B cell (primary cell): Measurements from ENCODE around the gene COL5A3. TPM values are rescaled to one million over a fixed set of nuclear protein-coding genes. Genes with fewer than 3 reads are reported as not detected.
"Not testable (repeated sequence)": the region's sequence is repeated elsewhere in the genome, so short reads cannot be mapped to it uniquely, and the experiment has no call there.

Experiments used
- ATAC-seq: fragments of 200-7000 bp; cut with Tn5 transposase; one replicate; pipeline ENCODE4 v1.10.0; 2021; ENCODE audit warnings: low read depth, mild to moderate bottlenecking, moderate number of reproducible peaks, moderate library complexity
- CTCF ChIA-PET: fragments of 350-600 bp; sonication (Branson Sonifier 250); formaldehyde crosslinking; loops from one replicate; lab custom pipeline; 2021; ENCODE audit warnings: antibody characterized with exemption, inconsistent platforms; lab: Charles Lee
- POLR2A ChIA-PET: fragments of 350-600 bp; sonication (Branson Sonifier 250); formaldehyde crosslinking; loops from one replicate; lab custom pipeline; 2021; ENCODE audit warnings: antibody characterized with exemption; lab: Charles Lee
- DNase-seq: peaks from one replicate; pipeline ENCODE4 v3.0.0; 2013
- H2AFZ ChIP-seq: 2 replicates; pipeline ENCODE4 v1.6.1; 2012; ENCODE audit warnings: mild to moderate bottlenecking, low read depth, low read length; ENCODE audit not compliant: insufficient read depth, poor library complexity, severe bottlenecking
- H3K27ac ChIP-seq, 2 donors: 1 replicate in 1 of 2; 2 replicates in 1 of 2; pipeline ENCODE4 v1.5.1; 2012 to 2013; ENCODE audit warnings: low read length in 2 of 2, mild to moderate bottlenecking in 2 of 2, moderate library complexity in 1 of 2
- H3K27me3 ChIP-seq, 4 experiments: fragments of 200-600 bp in 1 of 4; sonication (generic) in 1 of 4; replicated peaks in 1 of 4; 1 replicate in 2 of 4; 2 replicates in 2 of 4; pipeline versions ENCODE4 v1.6.1 to v1.7.0; 2013 to 2016; ENCODE audit warnings: low read length in 3 of 4, mild to moderate bottlenecking in 2 of 4, mixed read lengths in 1 of 4, moderate library complexity in 1 of 4; ENCODE audit not compliant: insufficient read depth in 4 of 4, control insufficient read depth in 3 of 4; ENCODE audit errors: control extremely low read depth in 1 of 4
- H3K36me3 ChIP-seq, 2 experiments: replicated peaks in 1 of 2; 1 replicate in 1 of 2; 2 replicates in 1 of 2; pipeline versions ENCODE4 v1.6.1 to v1.7.1; 2013; ENCODE audit warnings: low read length in 1 of 2; ENCODE audit not compliant: insufficient read depth in 2 of 2, control insufficient read depth in 1 of 2; ENCODE audit errors: control extremely low read depth in 1 of 2, extremely low read depth in 1 of 2
- H3K4me1 ChIP-seq, 2 donors: fragments of 200-600 bp in 1 of 2; sonication (generic) in 1 of 2; 1 replicate in 1 of 2; 2 replicates in 1 of 2; pipeline versions ENCODE4 v1.5.1 to v1.6.1; 2013 to 2017; ENCODE audit warnings: low read length in 2 of 2; ENCODE audit not compliant: control insufficient read depth in 2 of 2, insufficient read depth in 2 of 2
- H3K4me2 ChIP-seq: replicated peaks from 2 replicates; pipeline ENCODE3; 2012; ENCODE audit warnings: mild to moderate bottlenecking, low read depth, low read length; ENCODE audit not compliant: poor library complexity, severe bottlenecking
- H3K4me3 ChIP-seq, 5 experiments: fragments of 200-600 bp in 1 of 5; sonication (generic) in 1 of 5; 1 replicate in 3 of 5; 2 replicates in 2 of 5; pipeline versions ENCODE4 v1.5.1 to v1.7.0; 2011 to 2016; ENCODE audit warnings: low read length in 4 of 5, mild to moderate bottlenecking in 4 of 5, low read depth in 2 of 5, control low read depth in 1 of 5, moderate library complexity in 1 of 5; ENCODE audit not compliant: insufficient read depth in 1 of 5; ENCODE audit errors: control extremely low read depth in 1 of 5, extremely low read depth in 1 of 5
- H3K79me2 ChIP-seq: fragments of 200-600 bp; sonication (generic); one replicate; pipeline ENCODE4 v1.6.0; 2016; ENCODE audit warnings: low read length; ENCODE audit not compliant: control insufficient read depth, insufficient read depth
- H3K9ac ChIP-seq: fragments of 200-600 bp; sonication (generic); 2 replicates; pipeline ENCODE4 v1.6.1; 2017; ENCODE audit warnings: mild to moderate bottlenecking, low read length, moderate library complexity
- H3K9me3 ChIP-seq, 3 donors: one replicate each; pipeline versions ENCODE4 v1.6.1 to v1.7.1; 2013; ENCODE audit warnings: low read length in 2 of 3; ENCODE audit not compliant: control insufficient read depth in 2 of 3, insufficient read depth in 1 of 3; ENCODE audit errors: control extremely low read depth in 1 of 3
- H4K20me1 ChIP-seq: 2 replicates; pipeline ENCODE4 v1.6.0; 2012; ENCODE audit warnings: mild to moderate bottlenecking, low read length; ENCODE audit not compliant: insufficient read depth, control insufficient read depth, poor library complexity, severe bottlenecking
- H3K27ac Mint-ChIP-seq: one replicate; pipeline ENCODE4 v1.8.0; 2021; ENCODE audit warnings: mixed read lengths
- H3K27me3 Mint-ChIP-seq: one replicate; pipeline ENCODE4 v1.8.0; 2021; ENCODE audit warnings: mixed read lengths
- H3K4me1 Mint-ChIP-seq: one replicate; pipeline ENCODE4 v1.8.0; 2021; ENCODE audit warnings: mixed read lengths
- H3K4me3 Mint-ChIP-seq: one replicate; pipeline ENCODE4 v1.8.0; 2021; ENCODE audit warnings: mixed read lengths
- H3K9me3 Mint-ChIP-seq: one replicate; pipeline ENCODE4 v1.8.0; 2022; ENCODE audit warnings: mixed read lengths; ENCODE audit not compliant: insufficient read depth
- EZH2 ChIP-seq: IDR thresholded peaks from 2 replicates; pipeline ENCODE4 v1.6.1; 2012; ENCODE audit warnings: borderline replicate concordance, low read depth, mild to moderate bottlenecking, moderate library complexity, low read length; ENCODE audit not compliant: insufficient read depth, poor library complexity, severe bottlenecking
- WGBS: methylation state at CpG from one replicate; pipeline ENCODE4 v1.1.5; 2013; ENCODE audit warnings: missing lambda C conversion rate; ENCODE audit not compliant: insufficient coverage; 5-methylcytosine and 5-hydroxymethylcytosine counted together
- intact Hi-C: fragments of 100-400 bp; cut with micrococcal nuclease; formaldehyde crosslinking; loops from one replicate; pipeline ENCODE4 v1.10.0; 2022
- polyA plus RNA-seq: library from polyadenylated mRNA; depleted of rRNA; stranded (reverse); fragments of >200 nt; gene quantifications from 2 replicates; pipeline ENCODE4 v1.2.3, GENCODE V29; 2012
- total RNA-seq, 2 donors: library from RNA; stranded (reverse); fragments of 120-200 nt in 1 of 2; gene quantifications; 1 replicate in 1 of 2; 2 replicates in 1 of 2; pipeline versions ENCODE4 v1.2.3 to v1.2.4, GENCODE V29; 2013 to 2022
- TF ChIP-seq, protein P1 (sequence below): fragments of 200-600 bp; IDR thresholded peaks from one replicate; pipeline ENCODE4 v1.8.0; 2022; ENCODE audit warnings: antibody characterized with exemption, mild to moderate bottlenecking

Gene COL5A3
- total and polyA plus RNA-seq, 2 donors (not counting 1 experiment from before 2014, with no cell fraction given): 0.01 TPM; not detected in 1

GRCh38 chr19:9931629-9932028 is 78.7 kb downstream of the COL5A3 start:
- Mint-ChIP-seq H3K27ac (no peak overlapping the region), H3K27me3 (peaks cover 44% of the 10 kb centered on the region), H3K4me1 (peaks cover 23% of the 10 kb centered on the region), H3K4me3 (no peak overlapping the region), H3K9me3 (no peaks in the 10 kb centered on the region)
- Histone ChIP-seq H3K4me2 (no peak overlapping the region), H3K9ac (no peak overlapping the region), H3K4me1 (peaks cover 16 to 24% of the 10 kb centered on the region in 2 donors), H3K27ac (no peak overlapping the region), H3K4me3 (no peak overlapping the region), H3K27me3 (peaks cover 0 to 35% (median 19%) of the 10 kb centered on the region in 4 experiments), H2AFZ (no peak overlapping the region), H4K20me1 (no peaks in the 10 kb centered on the region), H3K36me3 (no peaks in the 10 kb centered on the region), H3K9me3 (peaks cover 0 to 21% (median 4%) of the 10 kb centered on the region in 3 donors), H3K79me2 (no peaks in the 10 kb centered on the region)
- DNase-seq (no peak), ATAC-seq (no peak)
- intact Hi-C loops: loop anchor here (1.0 to 10.0 kb wide), 5 partner anchors 95 to 336 kb away; partner anchors contain the start of gene DNMT1
- POLR2A ChIA-PET: no interaction called here
- no CpG with 5 or more reads among the region's 1 CpG for WGBS
- CTCF ChIA-PET: interaction anchor here (0.7 to 4.7 kb wide), 14 partner anchors 12 to 461 kb away, joined by 3 to 41 read pairs (median 8); partner anchors contain the start of genes DNMT1 and ICAM1
- no peak for TF ChIP-seq EZH2
- TF ChIP-seq, protein P1, sequence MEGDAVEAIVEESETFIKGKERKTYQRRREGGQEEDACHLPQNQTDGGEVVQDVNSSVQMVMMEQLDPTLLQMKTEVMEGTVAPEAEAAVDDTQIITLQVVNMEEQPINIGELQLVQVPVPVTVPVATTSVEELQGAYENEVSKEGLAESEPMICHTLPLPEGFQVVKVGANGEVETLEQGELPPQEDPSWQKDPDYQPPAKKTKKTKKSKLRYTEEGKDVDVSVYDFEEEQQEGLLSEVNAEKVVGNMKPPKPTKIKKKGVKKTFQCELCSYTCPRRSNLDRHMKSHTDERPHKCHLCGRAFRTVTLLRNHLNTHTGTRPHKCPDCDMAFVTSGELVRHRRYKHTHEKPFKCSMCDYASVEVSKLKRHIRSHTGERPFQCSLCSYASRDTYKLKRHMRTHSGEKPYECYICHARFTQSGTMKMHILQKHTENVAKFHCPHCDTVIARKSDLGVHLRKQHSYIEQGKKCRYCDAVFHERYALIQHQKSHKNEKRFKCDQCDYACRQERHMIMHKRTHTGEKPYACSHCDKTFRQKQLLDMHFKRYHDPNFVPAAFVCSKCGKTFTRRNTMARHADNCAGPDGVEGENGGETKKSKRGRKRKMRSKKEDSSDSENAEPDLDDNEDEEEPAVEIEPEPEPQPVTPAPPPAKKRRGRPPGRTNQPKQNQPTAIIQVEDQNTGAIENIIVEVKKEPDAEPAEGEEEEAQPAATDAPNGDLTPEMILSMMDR: no peak

DNA sequence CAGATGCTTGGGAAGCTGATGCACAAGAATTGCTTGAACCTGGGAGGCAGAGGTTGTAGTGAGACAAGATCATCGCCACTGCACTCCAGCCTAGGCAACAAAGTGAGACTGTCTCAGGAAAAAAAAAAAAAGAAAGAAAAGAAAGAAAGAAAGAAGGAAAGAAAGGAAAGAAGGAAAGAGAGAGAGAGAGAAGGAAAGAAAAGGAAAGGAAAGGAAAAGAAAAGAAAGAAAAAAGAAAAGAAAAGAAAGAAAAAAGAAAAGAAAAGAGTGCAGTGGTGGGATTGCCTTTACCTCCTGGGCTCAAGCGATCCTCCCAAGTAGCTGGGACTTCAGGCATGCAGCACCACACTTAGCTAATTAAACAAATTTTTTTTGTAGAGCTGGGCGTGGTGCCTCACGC is 86.9 kb downstream of the COL5A3 start:
- POLR2A ChIA-PET: no interaction called here
- Histone ChIP-seq H3K4me2 (no peak overlapping the region), H2AFZ (no peak overlapping the region), H3K27me3 (peaks cover 0 to 3% (median 0%) of the 10 kb centered on the region in 4 experiments), H3K9me3 (peaks cover 0 to 7% (median 0%) of the 10 kb centered on the region in 3 donors), H3K4me1 (no peaks in the 10 kb centered on the region), H3K9ac (no peak overlapping the region), H3K4me3 (no peak overlapping the region), H4K20me1 (no peaks in the 10 kb centered on the region), H3K79me2 (no peaks in the 10 kb centered on the region), H3K36me3 (no peaks in the 10 kb centered on the region), H3K27ac (no peak overlapping the region)
- TF ChIP-seq EZH2: no peak
- TF ChIP-seq, protein P1: no peak
- Mint-ChIP-seq H3K27ac (no peak overlapping the region), H3K9me3 (no peaks in the 10 kb centered on the region), H3K27me3 (peaks cover 20% of the 10 kb centered on the region), H3K4me1 (peaks cover 3% of the 10 kb centered on the region), H3K4me3 (no peak overlapping the region)
- WGBS: no CpG with 5 or more reads among the region's 4 CpGs
- CTCF ChIA-PET: interaction anchor here (1.4 kb wide), 1 partner anchor 9 kb away, joined by 3 read pairs; no protein-coding TSS in a partner anchor
- intact Hi-C loops: no loop called here
- DNase-seq (no peak), ATAC-seq (no peak)

- peaks cover 24% of the 10 kb centered on the region for H3K27me3 Mint-ChIP-seq
- WGBS: 92% methylated on average over 2 of the region's 5 CpGs
- H3K27ac ChIP-seq, H3K4me1 ChIP-seq, H3K4me3 Mint-ChIP-seq, H3K4me1 Mint-ChIP-seq, H4K20me1 ChIP-seq, intact Hi-C loops, H3K27me3 ChIP-seq, ATAC-seq, H3K4me3 ChIP-seq, H3K79me2 ChIP-seq, H3K4me2 ChIP-seq, H3K9me3 ChIP-seq, H3K36me3 ChIP-seq, H3K27ac Mint-ChIP-seq, H3K9ac ChIP-seq, H2AFZ ChIP-seq, H3K9me3 Mint-ChIP-seq, DNase-seq: not testable (repeated sequence)
- CTCF ChIA-PET: interaction anchor here (1.1 to 1.4 kb wide), 2 partner anchors 10 to 105 kb away, joined by 3 read pairs; no protein-coding TSS in a partner anchor
- POLR2A ChIA-PET: interaction anchor here (0.7 kb wide), 1 partner anchor 313 kb away, joined by 5 read pairs; no protein-coding TSS in a partner anchor
Measured at GRCh38 chr19:9922782-9923379, 87.4 kb downstream of the COL5A3 start.
